Natural killer cell (primary cell): ENCODE data around the gene LDHB. TPM values are rescaled to one million over a fixed set of nuclear protein-coding genes. Genes with fewer than 3 reads are reported as not detected.

Experiments
- ATAC-seq, 3 donors: fragments of 150-1000 bp in 2 of 3; fragments of 200-7000 bp in 1 of 3; cut with Tn5 transposase; 1 replicate in 1 of 3; 2 replicates in 2 of 3; pipeline ENCODE4 v1.10.0; 2021; ENCODE audit warnings: mild to moderate bottlenecking in 2 of 3, moderate library complexity in 2 of 3
- DNase-seq, 2 donors: peaks; one replicate each; pipeline versions ENCODE4 v3.0.0 to v3.0.0-alpha.2; 2013 to 2021; ENCODE audit warnings: mixed read lengths in 1 of 2
- H3K27ac ChIP-seq: one replicate; pipeline ENCODE4 v1.5.1; 2013; ENCODE audit warnings: mild to moderate bottlenecking, low read length
- H3K27me3 ChIP-seq: one replicate; pipeline ENCODE4 v1.6.1; 2013; ENCODE audit warnings: low read length; ENCODE audit not compliant: control insufficient read depth, insufficient read depth
- H3K36me3 ChIP-seq: one replicate; pipeline ENCODE4 v1.6.1; 2013; ENCODE audit warnings: low read length; ENCODE audit not compliant: control insufficient read depth, insufficient read depth
- H3K4me1 ChIP-seq: one replicate; pipeline ENCODE4 v1.6.1; 2013; ENCODE audit warnings: low read length; ENCODE audit not compliant: control insufficient read depth, insufficient read depth
- H3K4me3 ChIP-seq: one replicate; pipeline ENCODE4 v1.5.1; 2013; ENCODE audit warnings: low read length
- H3K9me3 ChIP-seq: one replicate; pipeline ENCODE4 v1.6.1; 2013; ENCODE audit warnings: low read length; ENCODE audit not compliant: control insufficient read depth, insufficient read depth
- H3K27ac Mint-ChIP-seq, 2 donors: one replicate each; pipeline ENCODE4 v1.8.0; 2022; ENCODE audit warnings: mild to moderate bottlenecking in 2 of 2, mixed read lengths in 2 of 2, moderate library complexity in 1 of 2
- H3K27me3 Mint-ChIP-seq, 2 donors: one replicate each; pipeline ENCODE4 v1.8.0; 2022; ENCODE audit warnings: low read depth in 2 of 2, mixed read lengths in 2 of 2
- H3K36me3 Mint-ChIP-seq: one replicate; pipeline ENCODE4 v1.8.0; 2022; ENCODE audit warnings: mixed read lengths
- H3K4me1 Mint-ChIP-seq, 2 donors: one replicate each; pipeline ENCODE4 v1.8.0; 2022; ENCODE audit warnings: mixed read lengths in 2 of 2
- H3K4me3 Mint-ChIP-seq: one replicate; pipeline ENCODE4 v1.8.0; 2022; ENCODE audit warnings: mild to moderate bottlenecking, moderate library complexity, mixed read lengths
- H3K9me3 Mint-ChIP-seq, 2 donors: one replicate each; pipeline ENCODE4 v1.8.0; 2022; ENCODE audit warnings: mixed read lengths in 2 of 2
- WGBS: methylation state at CpG from one replicate; pipeline ENCODE4 v1.1.7; 2013; ENCODE audit warnings: missing lambda C conversion rate; ENCODE audit not compliant: insufficient coverage; 5-methylcytosine and 5-hydroxymethylcytosine counted together
- intact Hi-C: fragments of 100-400 bp; cut with micrococcal nuclease; formaldehyde crosslinking; loops from one replicate; pipeline ENCODE4 v1.14.2; 2022
- total RNA-seq, 4 donors: library from RNA; stranded (reverse); fragments of 120-200 nt in 1 of 4; gene quantifications; one replicate each; pipeline versions ENCODE4 v1.2.3 to v1.2.4, GENCODE V29; 2013 to 2022
- TF ChIP-seq, protein P1 (sequence below): fragments of 200-600 bp; IDR thresholded peaks from one replicate; pipeline ENCODE4 v1.8.0; 2022; ENCODE audit warnings: antibody characterized with exemption

Gene LDHB
- total RNA-seq, 3 donors from 2014 or later (not counting 1 experiment from before 2014, with no cell fraction given): 116 to 167 (median 125) TPM

DNA sequence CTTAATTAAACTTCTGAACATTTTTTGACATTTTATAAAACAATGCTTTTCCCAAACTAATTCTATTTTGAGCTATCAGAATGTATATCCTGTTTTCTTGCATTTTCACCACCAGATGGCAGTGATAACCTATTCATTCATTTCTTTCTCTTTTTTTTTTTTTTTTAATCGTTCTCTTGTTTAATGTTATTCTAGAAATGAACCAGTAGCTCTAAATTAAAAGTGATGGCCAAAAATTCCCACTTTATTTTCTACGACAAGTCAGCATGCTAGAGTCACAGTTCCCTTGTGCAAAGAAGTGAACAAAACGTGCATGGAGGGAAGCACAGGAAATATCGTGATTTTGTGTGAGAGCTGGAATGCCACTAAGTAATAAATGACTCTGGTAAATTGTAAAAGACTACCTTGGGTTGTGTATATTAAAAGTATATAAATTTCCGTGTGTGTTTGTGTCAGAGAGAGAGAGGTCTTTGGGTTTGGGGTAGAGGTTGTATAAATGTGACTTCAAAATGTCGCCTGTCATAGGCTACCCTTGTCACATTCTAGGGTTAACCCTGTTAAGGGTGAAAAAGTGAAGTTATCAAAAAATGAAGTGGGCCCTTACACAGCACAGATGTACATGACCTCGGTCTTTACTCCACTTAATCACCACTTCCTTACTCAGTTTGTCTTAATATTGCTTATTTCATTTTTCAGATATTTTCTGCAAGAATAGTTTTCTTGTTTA lies 40.4 kb upstream of the LDHB start:
- no peaks in the 10 kb centered on the region for H3K9me3 ChIP-seq
- ATAC-seq (no peak), DNase-seq (peak in 1 of 2 donors; percentile 69)
- Mint-ChIP-seq H3K27me3 (peaks cover 0 to 7% of the 10 kb centered on the region in 2 donors), H3K9me3 (no peaks in the 10 kb centered on the region), H3K4me1 (peaks cover 4 to 5% of the 10 kb centered on the region in 2 donors), H3K36me3 (no peaks in the 10 kb centered on the region), H3K27ac (no peak overlapping the region), H3K4me3 (no peak overlapping the region)
- H3K36me3 ChIP-seq: no peaks in the 10 kb centered on the region
- no peak overlapping the region for H3K27ac ChIP-seq
- no peaks in the 10 kb centered on the region for H3K4me1 ChIP-seq
- no peak overlapping the region for H3K4me3 ChIP-seq
- TF ChIP-seq, protein P1, sequence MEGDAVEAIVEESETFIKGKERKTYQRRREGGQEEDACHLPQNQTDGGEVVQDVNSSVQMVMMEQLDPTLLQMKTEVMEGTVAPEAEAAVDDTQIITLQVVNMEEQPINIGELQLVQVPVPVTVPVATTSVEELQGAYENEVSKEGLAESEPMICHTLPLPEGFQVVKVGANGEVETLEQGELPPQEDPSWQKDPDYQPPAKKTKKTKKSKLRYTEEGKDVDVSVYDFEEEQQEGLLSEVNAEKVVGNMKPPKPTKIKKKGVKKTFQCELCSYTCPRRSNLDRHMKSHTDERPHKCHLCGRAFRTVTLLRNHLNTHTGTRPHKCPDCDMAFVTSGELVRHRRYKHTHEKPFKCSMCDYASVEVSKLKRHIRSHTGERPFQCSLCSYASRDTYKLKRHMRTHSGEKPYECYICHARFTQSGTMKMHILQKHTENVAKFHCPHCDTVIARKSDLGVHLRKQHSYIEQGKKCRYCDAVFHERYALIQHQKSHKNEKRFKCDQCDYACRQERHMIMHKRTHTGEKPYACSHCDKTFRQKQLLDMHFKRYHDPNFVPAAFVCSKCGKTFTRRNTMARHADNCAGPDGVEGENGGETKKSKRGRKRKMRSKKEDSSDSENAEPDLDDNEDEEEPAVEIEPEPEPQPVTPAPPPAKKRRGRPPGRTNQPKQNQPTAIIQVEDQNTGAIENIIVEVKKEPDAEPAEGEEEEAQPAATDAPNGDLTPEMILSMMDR: peak; percentile 53
- 36% methylated on average over 5 of the region's 7 CpGs for WGBS
- intact Hi-C loops: loop anchor here (2.0 to 5.0 kb wide), 2 partner anchors 744 to 763 kb away; no protein-coding TSS in a partner anchor
- H3K27me3 ChIP-seq: no peaks in the 10 kb centered on the region

GRCh38 chr12:21696625-21697024 lies 39.0 kb upstream of the LDHB start:
- Histone ChIP-seq H3K27ac (no peak overlapping the region), H3K27me3 (no peaks in the 10 kb centered on the region), H3K9me3 (no peaks in the 10 kb centered on the region), H3K36me3 (no peaks in the 10 kb centered on the region), H3K4me3 (no peak overlapping the region), H3K4me1 (no peaks in the 10 kb centered on the region)
- Mint-ChIP-seq H3K36me3 (no peaks in the 10 kb centered on the region), H3K9me3 (no peaks in the 10 kb centered on the region), H3K4me3 (no peak overlapping the region), H3K27me3 (peaks cover 0 to 5% of the 10 kb centered on the region in 2 donors), H3K27ac (no peak overlapping the region), H3K4me1 (peaks cover 4 to 5% of the 10 kb centered on the region in 2 donors)
- intact Hi-C loops: loop anchor here (2.0 to 5.0 kb wide), 2 partner anchors 746 to 764 kb away; no protein-coding TSS in a partner anchor
- TF ChIP-seq, protein P1: no peak
- no peak for DNase-seq
- no peak for ATAC-seq

GRCh38 chr12:21695986-21696385 lies 38.3 kb upstream of the LDHB start:
- H3K4me1 ChIP-seq: peaks cover 1% of the 10 kb centered on the region
- H3K9me3 ChIP-seq: no peaks in the 10 kb centered on the region
- no peak for ATAC-seq
- no peaks in the 10 kb centered on the region for H3K36me3 ChIP-seq
- 71% methylated on average over 2 of the region's 2 CpGs for WGBS
- Mint-ChIP-seq H3K27ac (no peak overlapping the region), H3K36me3 (no peaks in the 10 kb centered on the region), H3K4me1 (peaks cover 4 to 5% of the 10 kb centered on the region in 2 donors), H3K9me3 (no peaks in the 10 kb centered on the region), H3K4me3 (no peak overlapping the region), H3K27me3 (no peaks in the 10 kb centered on the region)
- H3K27ac ChIP-seq: no peak overlapping the region
- H3K4me3 ChIP-seq: no peak overlapping the region
- DNase-seq: no peak
- no peaks in the 10 kb centered on the region for H3K27me3 ChIP-seq
- TF ChIP-seq, protein P1: no peak
- intact Hi-C loops: loop anchor here (2.0 to 5.0 kb wide), 2 partner anchors 746 to 765 kb away; no protein-coding TSS in a partner anchor
